NCI-H345 (cell line): ENCODE results near the gene SNX7.

Experiments used
- DNase-seq: peaks from one replicate; lab custom pipeline; 2025; lab: John Stamatoyannopoulos, UW

Gene SNX7

GRCh38 chr1:98661544-98662355 lies at the start of gene SNX7:
Gene SNX7 (plus strand): TSS chr1:98661721. CDS start chr1:98661732, 11 bp downstream.
- peak; percentile 66 for DNase-seq

GRCh38 chr1:98637316-98637715 lies 24.2 kb upstream of the SNX7 start:
- no peak for DNase-seq

GRCh38 chr1:98638185-98638584 lies 23.3 kb upstream of the SNX7 start:
- DNase-seq, result no peak

- no peak for DNase-seq
These were observed 17.0 kb upstream of the SNX7 start for GRCh38 chr1:98644510-98644909.

- DNase-seq, result no peak
These were observed 10.3 kb upstream of the SNX7 start for GRCh38 chr1:98651116-98651632.

GRCh38 chr1:98653123-98653522 lies 8.4 kb upstream of the SNX7 start:
- no peak for DNase-seq

GRCh38 chr1:98659879-98660278 lies 1.6 kb upstream of the SNX7 start:
- no peak for DNase-seq

- no peak for DNase-seq
These were observed 479 bp upstream of the SNX7 start for GRCh38 chr1:98660940-98661543.

- DNase-seq, result no peak
These were observed 792 bp downstream of the SNX7 start for GRCh38 chr1:98662356-98662670.

- DNase-seq, result no peak
These were observed 7.2 kb downstream of the SNX7 start for GRCh38 chr1:98668733-98669132.

GRCh38 chr1:98669355-98670296 lies 8.1 kb downstream of the SNX7 start:
- DNase-seq, result no peak

GRCh38 chr1:98672189-98672588 lies 10.7 kb downstream of the SNX7 start:
- DNase-seq, result no peak

- no peak for DNase-seq
These were observed 12.7 kb downstream of the SNX7 start for GRCh38 chr1:98674075-98674781.

GRCh38 chr1:98675282-98675681 lies 13.8 kb downstream of the SNX7 start:
- no peak for DNase-seq

GRCh38 chr1:98677288-98677687 lies 15.8 kb downstream of the SNX7 start:
- peak; percentile 17 for DNase-seq

- DNase-seq, result no peak
These were observed 20.3 kb downstream of the SNX7 start for GRCh38 chr1:98681812-98682211.

- no peak for DNase-seq
These were observed 26.7 kb downstream of the SNX7 start for GRCh38 chr1:98688110-98688739.

- no peak for DNase-seq
These were observed 29.1 kb downstream of the SNX7 start for GRCh38 chr1:98690576-98690975.

- no peak for DNase-seq
These were observed 31.0 kb downstream of the SNX7 start for GRCh38 chr1:98692482-98692881.

- no peak for DNase-seq
These were observed 31.9 kb downstream of the SNX7 start for GRCh38 chr1:98693385-98693784.

GRCh38 chr1:98696077-98696476 lies 34.6 kb downstream of the SNX7 start:
- no peak for DNase-seq
